ENCODE data around the gene WDR38. TPM values are rescaled to one million over a fixed set of nuclear protein-coding genes. Genes with fewer than 3 reads are reported as not detected.
A peak's percentile ranks its signal among the peaks of the same experiment; 100 is the strongest.

Gene WDR38
- total and polyA plus RNA-seq, 2 of the 13 experiments (the other 11 are each of a cell fraction or from before 2014, with no cell fraction given): not detected

DNA sequence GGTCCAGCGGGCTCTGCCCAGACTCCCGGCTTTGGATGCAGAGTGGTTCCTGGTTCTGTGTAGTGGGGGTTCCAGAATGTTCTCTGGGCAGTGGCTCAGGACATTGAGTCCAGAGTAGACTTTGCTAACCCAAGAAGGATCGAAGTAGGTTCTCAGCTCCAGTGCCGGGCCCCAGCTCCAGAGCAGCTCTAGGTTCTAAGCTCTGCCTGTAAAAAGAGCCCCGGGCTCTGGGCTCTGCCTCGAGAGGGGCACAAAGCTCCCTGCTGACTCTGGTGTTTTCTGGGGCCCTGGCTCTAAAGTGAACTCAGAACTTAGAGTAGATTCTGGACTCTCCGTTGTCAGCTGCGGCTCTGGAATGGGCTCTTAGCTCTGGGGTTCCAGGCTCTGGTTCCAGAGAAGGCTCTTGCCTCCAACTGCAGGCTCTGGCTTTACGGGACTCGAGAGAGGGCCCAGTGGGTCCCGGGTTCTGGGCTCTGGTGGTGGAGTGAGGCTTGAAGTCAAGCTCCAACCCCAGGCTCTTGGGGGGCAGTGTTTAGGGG lies 414 bp downstream of the WDR38 start:
- H3K27ac ChIP-seq (ENCODE audit: extremely low read length, insufficient read depth, low read length): no peak overlapping the region
- ATAC-seq (peak; percentile 0; the same call in 2 of the 3 replicates), DNase-seq (ENCODE audit: low spot score) (no peak), FAIRE-seq (no peak)
- peak overlapping the region; percentile 86 for H3K4me2 ChIP-seq (ENCODE audit: low read depth, low read length)
- H2AFZ ChIP-seq (ENCODE audit: low read length): no peak overlapping the region
- H4K20me1 ChIP-seq (ENCODE audit: insufficient read depth, low read length): peaks cover 15% of the 10 kb centered on the region; the same call in 1 of the 2 replicates
- intact Hi-C loops (cut with micrococcal nuclease; ENCODE audit: unreplicated experiment): loop anchor here (2.0 kb wide), 1 partner anchor 59 kb away; no protein-coding TSS in a partner anchor
- peak overlapping the region; percentile 24 to 69 (median 54); a peak in 5 of 6 replicates for H3K4me3 ChIP-seq (replicated peaks in 1 of 3; ENCODE audit: insufficient read depth in 1 of 3, low read depth in 2 of 3, low read length in 3 of 3)
- H3K79me2 ChIP-seq (ENCODE audit: insufficient read depth, low read length): no peaks in the 10 kb centered on the region
- H3K4me1 ChIP-seq (ENCODE audit: insufficient read depth, low read length): peaks cover 35% of the 10 kb centered on the region
- H3K36me3 ChIP-seq (replicated peaks in 1 of 2; ENCODE audit: control insufficient read depth in 1 of 2, insufficient read depth in 2 of 2, low read length in 2 of 2): peaks cover 5 to 18% of the 10 kb centered on the region in 2 experiments
- no TSS peak for BruUV-seq (replicated peaks)
- no peaks in the 10 kb centered on the region; a peak in 2 of 5 replicates for H3K27me3 ChIP-seq (ENCODE audit: control insufficient read depth in 1 of 2, insufficient read depth in 2 of 2, low read length in 2 of 2)
- H3K9ac ChIP-seq (ENCODE audit: insufficient read depth, low read depth, low read length): 0 out of 2 replicates have a peak overlapping the region, but pooled peaks have one; percentile 28
- in situ Hi-C loops (cut with HindIII; ENCODE audit: extremely low pct_ligation_motif_present, low pct_unique_long_range_greater_than_20kb): loop anchor here (5.0 kb wide), 1 partner anchor 81 kb away; the partner anchor contains the start of gene NR6A1
- ChIA-PET POLR2A (interaction anchor here (1.0 to 4.2 kb wide), 7 partner anchors 8 to 83 kb away, joined by 3 to 39 read pairs (median 6); partner anchors contain the start of genes ARPC5L, NR6A1, OLFML2A and RPL35), CTCF (ENCODE audit: low intra/inter-chr PET ratio, low total read pairs) (interaction anchor here (1.8 to 3.4 kb wide), 4 partner anchors 13 to 80 kb away, joined by 16 to 167 read pairs (median 27); partner anchors contain the start of genes NR6A1 and OLFML2A)
- H3K9me3 ChIP-seq (ENCODE audit: low read length): no peaks in the 10 kb centered on the region
- WGBS (ENCODE audit: low lambda C conversion rate): no CpG with 5 or more reads among the region's 11 CpGs
- TF ChIP-seq ATRX (CRISPR knock-in tag; IDR thresholded peaks at IDR 0.05; ENCODE audit: borderline replicate concordance) (no peak), GTF3A (CRISPR knock-in tag; conservative IDR thresholded peaks at IDR 0.05) (no peak), CAMTA2 (CRISPR knock-in tag; IDR thresholded peaks at IDR 0.05; ENCODE audit: borderline replicate concordance) (no peak), ZFP36 (IDR thresholded peaks at IDR 0.05; ENCODE audit: borderline replicate concordance, low read depth, low read length, partially characterized antibody) (no peak), POLR2AphosphoS2 (IDR thresholded peaks at IDR 0.05; ENCODE audit: low read depth, low read length) (no peak), ZNF234 (CRISPR knock-in tag; conservative IDR thresholded peaks at IDR 0.05) (no peak), ZBTB43 (CRISPR knock-in tag; conservative IDR thresholded peaks at IDR 0.05) (no peak), SMARCC2 (IDR thresholded peaks at IDR 0.05) (no peak)
- TF ChIP-seq, protein P1, sequence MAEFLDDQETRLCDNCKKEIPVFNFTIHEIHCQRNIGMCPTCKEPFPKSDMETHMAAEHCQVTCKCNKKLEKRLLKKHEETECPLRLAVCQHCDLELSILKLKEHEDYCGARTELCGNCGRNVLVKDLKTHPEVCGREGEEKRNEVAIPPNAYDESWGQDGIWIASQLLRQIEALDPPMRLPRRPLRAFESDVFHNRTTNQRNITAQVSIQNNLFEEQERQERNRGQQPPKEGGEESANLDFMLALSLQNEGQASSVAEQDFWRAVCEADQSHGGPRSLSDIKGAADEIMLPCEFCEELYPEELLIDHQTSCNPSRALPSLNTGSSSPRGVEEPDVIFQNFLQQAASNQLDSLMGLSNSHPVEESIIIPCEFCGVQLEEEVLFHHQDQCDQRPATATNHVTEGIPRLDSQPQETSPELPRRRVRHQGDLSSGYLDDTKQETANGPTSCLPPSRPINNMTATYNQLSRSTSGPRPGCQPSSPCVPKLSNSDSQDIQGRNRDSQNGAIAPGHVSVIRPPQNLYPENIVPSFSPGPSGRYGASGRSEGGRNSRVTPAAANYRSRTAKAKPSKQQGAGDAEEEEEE (CRISPR knock-in tag; IDR thresholded peaks at IDR 0.05; ENCODE audit: borderline replicate concordance): no peak
- TF ChIP-seq, protein P2, sequence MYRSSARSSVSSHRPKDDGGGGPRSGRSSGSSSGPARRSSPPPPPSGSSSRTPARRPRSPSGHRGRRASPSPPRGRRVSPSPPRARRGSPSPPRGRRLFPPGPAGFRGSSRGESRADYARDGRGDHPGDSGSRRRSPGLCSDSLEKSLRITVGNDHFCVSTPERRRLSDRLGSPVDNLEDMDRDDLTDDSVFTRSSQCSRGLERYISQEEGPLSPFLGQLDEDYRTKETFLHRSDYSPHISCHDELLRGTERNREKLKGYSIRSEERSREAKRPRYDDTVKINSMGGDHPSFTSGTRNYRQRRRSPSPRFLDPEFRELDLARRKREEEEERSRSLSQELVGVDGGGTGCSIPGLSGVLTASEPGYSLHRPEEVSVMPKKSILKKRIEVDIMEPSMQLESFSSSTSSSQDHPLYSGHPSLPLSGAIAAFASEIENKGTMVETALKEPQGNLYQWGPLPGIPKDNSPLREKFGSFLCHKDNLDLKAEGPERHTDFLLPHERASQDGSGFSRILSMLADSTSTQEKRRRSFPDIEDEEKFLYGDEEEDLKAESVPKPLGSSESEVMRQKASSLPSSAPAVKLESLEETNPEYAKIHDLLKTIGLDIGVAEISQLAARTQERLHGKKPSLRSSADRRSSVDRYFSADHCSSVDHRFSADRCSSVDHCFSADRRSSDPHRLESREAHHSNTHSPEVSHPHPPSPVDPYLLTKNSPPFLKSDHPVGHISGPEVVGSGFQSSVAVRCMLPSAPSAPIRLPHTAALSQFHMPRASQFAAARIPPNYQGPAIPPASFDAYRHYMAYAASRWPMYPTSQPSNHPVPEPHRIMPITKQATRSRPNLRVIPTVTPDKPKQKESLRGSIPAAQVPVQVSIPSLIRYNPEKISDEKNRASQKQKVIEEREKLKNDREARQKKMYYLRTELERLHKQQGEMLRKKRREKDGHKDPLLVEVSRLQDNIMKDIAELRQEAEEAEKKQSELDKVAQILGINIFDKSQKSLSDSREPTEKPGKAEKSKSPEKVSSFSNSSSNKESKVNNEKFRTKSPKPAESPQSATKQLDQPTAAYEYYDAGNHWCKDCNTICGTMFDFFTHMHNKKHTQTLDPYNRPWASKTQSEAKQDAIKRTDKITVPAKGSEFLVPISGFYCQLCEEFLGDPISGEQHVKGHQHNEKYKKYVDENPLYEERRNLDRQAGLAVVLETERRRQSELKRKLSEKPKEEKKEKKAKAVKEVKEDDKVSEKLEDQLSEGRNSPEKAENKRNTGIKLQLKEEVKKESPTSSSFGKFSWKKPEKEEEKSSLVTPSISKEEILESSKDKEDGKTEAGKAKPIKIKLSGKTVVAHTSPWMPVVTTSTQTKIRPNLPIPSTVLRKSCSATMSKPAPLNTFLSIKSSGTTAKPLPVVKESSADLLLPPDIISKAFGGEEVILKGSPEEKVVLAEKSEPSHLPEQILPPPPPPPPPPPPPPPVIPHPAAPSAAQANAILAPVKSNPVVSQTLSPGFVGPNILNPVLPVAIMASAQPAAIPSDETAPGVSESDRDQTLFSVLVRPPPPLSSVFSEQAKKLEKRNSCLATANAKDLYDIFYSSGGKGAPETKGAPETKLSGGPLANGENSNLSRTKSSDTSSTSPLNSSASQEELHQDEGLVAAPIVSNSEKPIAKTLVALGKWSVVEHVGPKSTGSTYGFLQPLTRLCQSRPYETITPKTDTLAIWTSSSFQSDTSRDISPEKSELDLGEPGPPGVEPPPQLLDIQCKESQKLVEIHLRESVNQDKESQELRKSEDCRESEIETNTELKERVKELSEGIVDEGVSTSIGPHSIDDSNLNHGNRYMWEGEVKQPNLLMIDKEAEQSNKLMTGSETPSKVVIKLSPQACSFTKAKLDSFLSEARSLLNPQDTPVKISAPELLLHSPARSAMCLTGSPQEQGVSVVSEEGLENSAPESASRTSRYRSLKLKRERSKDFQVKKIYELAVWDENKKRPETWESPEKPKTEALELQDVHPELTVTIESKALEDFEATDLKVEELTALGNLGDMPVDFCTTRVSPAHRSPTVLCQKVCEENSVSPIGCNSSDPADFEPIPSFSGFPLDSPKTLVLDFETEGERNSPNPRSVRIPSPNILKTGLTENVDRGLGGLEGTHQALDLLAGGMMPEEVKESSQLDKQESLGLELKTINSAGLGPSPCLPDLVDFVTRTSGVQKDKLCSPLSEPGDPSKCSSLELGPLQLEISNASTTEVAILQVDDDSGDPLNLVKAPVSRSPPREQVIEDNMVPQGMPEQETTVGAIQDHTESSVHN (CRISPR knock-in tag; IDR thresholded peaks at IDR 0.05): no peak
